ENCODE results near the gene GTSE1.

The GTSE1 gene

DNA sequence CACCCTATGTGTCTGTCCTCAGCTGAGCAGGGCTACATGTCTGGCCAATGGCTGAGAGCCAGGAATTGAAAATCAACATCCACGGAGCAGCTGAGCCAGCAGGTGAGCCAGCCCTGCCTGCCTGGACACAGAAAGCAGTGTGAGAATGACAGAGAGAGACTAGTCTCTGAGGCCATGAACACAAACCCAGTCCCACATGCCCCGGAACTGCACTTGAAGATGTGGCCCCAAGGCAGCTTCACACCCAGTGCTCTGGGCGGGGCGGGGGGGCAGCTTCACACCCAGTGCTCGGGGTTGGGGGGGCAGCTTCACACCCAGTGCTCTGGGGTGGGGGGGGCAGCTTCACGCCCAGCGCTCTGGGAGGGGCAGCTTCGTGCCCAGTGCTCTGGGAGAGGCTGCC lies 76.5 kb downstream of the GTSE1 start:
- TF ChIP-seq, protein P1, sequence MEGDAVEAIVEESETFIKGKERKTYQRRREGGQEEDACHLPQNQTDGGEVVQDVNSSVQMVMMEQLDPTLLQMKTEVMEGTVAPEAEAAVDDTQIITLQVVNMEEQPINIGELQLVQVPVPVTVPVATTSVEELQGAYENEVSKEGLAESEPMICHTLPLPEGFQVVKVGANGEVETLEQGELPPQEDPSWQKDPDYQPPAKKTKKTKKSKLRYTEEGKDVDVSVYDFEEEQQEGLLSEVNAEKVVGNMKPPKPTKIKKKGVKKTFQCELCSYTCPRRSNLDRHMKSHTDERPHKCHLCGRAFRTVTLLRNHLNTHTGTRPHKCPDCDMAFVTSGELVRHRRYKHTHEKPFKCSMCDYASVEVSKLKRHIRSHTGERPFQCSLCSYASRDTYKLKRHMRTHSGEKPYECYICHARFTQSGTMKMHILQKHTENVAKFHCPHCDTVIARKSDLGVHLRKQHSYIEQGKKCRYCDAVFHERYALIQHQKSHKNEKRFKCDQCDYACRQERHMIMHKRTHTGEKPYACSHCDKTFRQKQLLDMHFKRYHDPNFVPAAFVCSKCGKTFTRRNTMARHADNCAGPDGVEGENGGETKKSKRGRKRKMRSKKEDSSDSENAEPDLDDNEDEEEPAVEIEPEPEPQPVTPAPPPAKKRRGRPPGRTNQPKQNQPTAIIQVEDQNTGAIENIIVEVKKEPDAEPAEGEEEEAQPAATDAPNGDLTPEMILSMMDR (IDR thresholded peaks at IDR 0.05; ENCODE audit: insufficient read depth, low read length, missing control alignments) = no peak
- ChIA-PET POLR2A (no interaction called here), CTCF (interaction anchor here (0.8 kb wide), 1 partner anchor 170 kb away, joined by 3 read pairs; no protein-coding TSS in a partner anchor)
- no peak for DNase-seq (ENCODE audit: low read depth, low spot score)
- no peak overlapping the region for H3K4me3 ChIP-seq (ENCODE audit: low read depth, low read length)

DNA sequence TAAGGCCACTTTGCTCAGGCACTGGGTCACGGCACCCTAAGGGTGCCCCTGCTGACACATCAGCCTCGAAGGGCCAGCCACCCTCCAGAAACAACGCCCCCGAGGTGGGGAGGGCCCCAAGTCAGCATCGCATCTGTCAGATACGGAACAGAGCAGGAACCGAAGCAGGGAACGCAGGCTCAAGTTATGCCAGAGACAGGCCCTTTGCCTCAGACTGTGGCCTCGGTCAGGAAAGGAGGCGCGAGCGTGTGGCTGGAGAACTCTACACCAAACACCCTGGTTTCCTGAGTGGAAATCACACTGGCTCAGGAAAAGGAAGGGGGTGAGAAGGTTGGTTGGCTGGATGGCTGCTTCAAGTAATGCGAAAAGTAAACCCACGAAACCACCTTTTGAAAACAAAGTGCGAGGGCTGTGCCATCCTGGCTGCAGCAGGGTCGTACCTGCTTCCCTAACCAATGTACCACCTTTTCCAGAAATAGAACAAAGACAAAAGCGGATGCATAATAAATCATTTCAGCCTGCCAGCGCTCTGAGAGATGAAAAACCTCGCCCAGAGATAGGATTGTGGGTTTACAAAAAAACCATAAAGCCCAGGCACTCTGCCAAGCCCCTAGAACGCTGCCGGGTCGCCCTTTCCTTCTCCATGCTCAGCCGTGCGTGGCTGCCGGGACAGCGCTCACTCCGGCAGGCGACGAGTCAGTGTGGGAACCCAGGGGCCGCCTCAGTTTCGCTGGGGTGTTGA lies 77.4 kb downstream of the GTSE1 start:
- no peak for DNase-seq (ENCODE audit: low read depth, low spot score)
- no peak overlapping the region for H3K4me3 ChIP-seq (ENCODE audit: low read depth, low read length)
- CTCF ChIA-PET = no interaction called here
- POLR2A ChIA-PET = no interaction called here
- TF ChIP-seq, protein P1 (IDR thresholded peaks at IDR 0.05; ENCODE audit: insufficient read depth, low read length, missing control alignments) = no peak

DNA sequence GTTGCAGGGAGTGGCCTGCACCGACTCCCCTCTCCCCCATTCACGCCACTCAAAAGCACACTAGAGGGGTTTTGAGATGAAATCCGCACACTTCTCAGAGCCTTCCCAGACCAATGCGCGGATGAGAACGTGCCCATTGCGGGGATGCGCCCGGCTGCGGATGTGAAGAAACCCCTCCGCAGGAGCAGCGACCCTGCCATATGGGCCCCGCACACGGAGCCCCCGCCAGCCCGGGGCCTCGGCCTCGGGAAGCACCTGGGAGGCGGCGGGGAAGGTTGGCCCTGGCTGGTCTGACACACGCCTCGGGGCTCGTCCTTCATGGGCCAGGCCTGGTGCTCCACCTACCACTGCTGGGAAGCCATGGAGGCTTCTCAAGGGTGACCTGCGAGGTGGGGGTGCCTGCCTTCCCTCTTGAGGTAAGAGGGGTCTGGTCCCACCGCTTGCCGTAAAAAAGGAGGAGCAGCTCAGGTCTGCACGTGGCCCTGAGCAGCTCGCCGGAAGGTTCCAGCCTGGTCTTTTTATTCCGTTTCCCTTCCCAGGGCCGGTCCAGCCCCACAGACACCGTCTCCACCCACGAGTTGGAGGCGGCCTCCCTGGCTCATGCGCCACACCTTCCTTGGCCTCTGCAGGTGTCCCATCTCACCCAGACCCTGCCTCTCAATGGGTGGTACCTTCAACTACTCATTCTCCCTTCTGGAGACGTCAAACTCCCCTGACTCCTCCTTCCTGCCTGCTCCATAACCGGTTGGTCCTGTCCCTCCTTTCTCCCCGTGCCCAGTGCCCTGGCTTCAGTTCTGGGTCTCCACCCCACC lies 78.2 kb downstream of the GTSE1 start:
- TF ChIP-seq, protein P1 (IDR thresholded peaks at IDR 0.05; ENCODE audit: insufficient read depth, low read length, missing control alignments) = no peak
- POLR2A ChIA-PET = no interaction called here
- no peak overlapping the region for H3K4me3 ChIP-seq (ENCODE audit: low read depth, low read length)
- no peak for DNase-seq (ENCODE audit: low read depth, low spot score)
- CTCF ChIA-PET = no interaction called here

DNA sequence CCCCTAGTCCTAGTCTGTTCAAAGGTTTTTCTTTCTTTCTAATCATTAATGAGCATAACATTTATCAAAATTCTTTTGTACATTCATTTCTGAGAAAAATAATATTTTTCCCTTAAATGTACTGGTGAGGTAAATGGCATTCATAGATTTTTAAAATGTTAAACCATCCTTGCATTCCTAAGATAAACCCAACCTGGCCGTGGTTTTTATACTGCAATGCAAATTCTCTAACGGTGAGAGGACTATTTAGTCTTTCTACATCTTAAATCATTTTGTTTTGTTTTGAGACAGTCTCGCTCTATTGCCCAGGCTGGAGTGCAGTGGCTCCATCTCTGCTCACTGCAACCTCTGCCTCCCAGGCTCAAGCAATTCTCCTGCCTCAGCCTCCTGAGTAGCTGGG lies 79.4 kb downstream of the GTSE1 start:
- DNase-seq (ENCODE audit: low read depth, low spot score) = no peak
- POLR2A ChIA-PET = no interaction called here
- no peak overlapping the region for H3K4me3 ChIP-seq (ENCODE audit: low read depth, low read length)
- CTCF ChIA-PET = interaction anchor here (4.5 kb wide), 1 partner anchor 8 kb away, joined by 36 read pairs; no protein-coding TSS in a partner anchor
- TF ChIP-seq, protein P1 (IDR thresholded peaks at IDR 0.05; ENCODE audit: insufficient read depth, low read length, missing control alignments) = no peak

DNA sequence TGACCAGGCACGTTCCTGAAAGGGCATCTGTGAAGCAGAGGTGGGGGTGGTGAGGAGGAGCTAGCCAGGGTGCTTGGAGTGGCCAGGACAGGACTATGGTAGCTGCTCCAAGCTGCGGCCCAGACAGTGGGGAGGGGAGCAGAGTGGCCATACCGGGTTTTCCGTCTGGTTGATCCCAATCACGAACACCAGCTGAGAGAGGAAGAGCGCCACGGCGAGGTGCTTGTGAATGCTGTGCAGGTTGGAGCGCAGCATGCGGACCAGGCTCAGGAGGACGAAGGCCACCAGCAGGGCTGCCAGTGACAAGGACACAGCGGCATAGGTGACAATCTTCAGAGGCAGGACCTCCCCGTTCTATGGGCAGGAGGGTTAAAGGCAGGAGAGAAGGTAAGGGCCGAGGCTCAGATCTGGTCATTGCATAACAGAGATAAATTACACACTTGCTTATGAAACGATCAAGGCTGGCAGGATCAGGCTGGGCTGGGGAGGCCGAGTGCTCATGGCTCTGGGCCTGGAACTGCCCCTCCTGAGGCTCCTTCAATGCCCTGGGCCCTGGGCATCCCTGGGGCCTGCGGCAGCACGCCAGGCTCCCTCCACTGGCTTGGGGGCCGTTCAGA lies 80.3 kb downstream of the GTSE1 start:
- TF ChIP-seq, protein P1 (IDR thresholded peaks at IDR 0.05; ENCODE audit: insufficient read depth, low read length, missing control alignments) = no peak
- no peak overlapping the region for H3K4me3 ChIP-seq (ENCODE audit: low read depth, low read length)
- DNase-seq (ENCODE audit: low read depth, low spot score) = no peak
- ChIA-PET CTCF (interaction anchor here (4.5 kb wide), 1 partner anchor 9 kb away, joined by 36 read pairs; no protein-coding TSS in a partner anchor), POLR2A (no interaction called here)

Measured in AG04449 (cell line).